GF-D8 (cell line): ENCODE measurements around the gene TMEM135.
"Not testable (repeated sequence)": the region's sequence is repeated elsewhere in the genome, so short reads cannot be mapped to it uniquely, and the experiment has no call there.

Experiments used
- DNase-seq: peaks from one replicate; lab custom pipeline; 2025; lab: John Stamatoyannopoulos, UW

Gene TMEM135

GRCh38 chr11:87037450-87038234, at the start of gene TMEM135:
TMEM135 (plus strand) TSS chr11:87037934; CDS start chr11:87038046, 112 bp downstream.
- DNase-seq = peak; percentile 68

GRCh38 chr11:86988351-86988881, 49.3 kb upstream of the TMEM135 start:
- no peak for DNase-seq

DNA sequence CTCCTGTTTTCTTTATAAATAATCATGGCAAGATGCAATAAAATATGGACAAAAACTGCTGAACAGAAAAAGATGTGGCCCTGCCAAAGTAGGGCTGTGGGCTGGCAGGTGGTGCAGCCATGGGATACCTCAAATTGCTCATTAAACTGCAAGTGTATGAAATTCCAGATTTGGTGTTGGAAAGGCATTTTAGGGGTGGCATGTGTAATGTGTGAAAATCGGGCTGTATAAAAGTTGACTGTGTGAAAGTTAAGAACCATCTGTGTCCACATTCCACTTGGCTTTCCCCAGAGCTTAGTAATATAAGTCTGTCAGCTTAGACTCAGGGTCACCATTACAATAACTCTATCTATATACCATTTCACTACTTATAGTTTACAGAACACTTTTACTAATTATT, 47.7 kb upstream of the TMEM135 start:
- DNase-seq = no peak

- no peak for DNase-seq
Measured at GRCh38 chr11:86990515-86990914, 47.2 kb upstream of the TMEM135 start.

GRCh38 chr11:86991341-86991740, 46.4 kb upstream of the TMEM135 start:
- DNase-seq = no peak

DNA sequence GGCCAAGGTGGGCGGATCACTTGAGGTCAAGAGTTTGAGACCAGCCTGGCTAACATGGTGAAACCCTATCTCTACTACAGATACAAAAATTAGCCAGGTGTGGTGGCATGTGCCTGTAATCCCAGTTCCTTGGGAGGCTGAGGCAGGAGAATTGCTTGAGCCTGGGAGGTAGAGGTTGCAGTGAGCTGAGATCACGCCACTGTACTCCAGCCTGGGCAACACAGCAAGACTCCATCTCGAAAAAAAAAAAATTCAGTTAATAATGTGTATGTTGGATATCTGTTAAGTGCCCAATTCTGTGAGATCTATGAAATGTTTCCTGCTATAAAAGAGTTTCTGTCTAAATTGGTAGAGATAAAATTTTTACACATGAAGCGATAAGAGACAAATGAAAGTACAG, 45.4 kb upstream of the TMEM135 start:
- DNase-seq = not testable (repeated sequence)

DNA sequence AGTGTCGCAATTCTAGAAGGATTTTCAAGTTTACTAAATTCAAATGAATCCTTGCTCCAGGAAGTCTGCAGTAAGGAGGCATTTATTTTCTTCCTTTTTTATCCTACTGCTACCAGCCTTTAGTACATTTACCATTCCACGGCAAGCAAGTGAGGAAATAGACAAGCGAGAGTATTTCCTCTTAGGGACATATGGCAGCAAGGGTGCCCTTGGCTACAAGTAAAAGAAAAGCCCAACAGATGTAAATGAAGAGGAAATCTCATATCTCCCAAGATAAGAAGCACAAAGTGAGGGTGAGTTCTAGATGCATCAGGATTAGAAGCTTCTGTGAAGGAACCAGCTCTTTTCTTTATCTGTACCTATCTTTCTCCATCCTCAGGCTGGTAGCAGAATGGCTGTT, 44.7 kb upstream of the TMEM135 start:
- DNase-seq = no peak

GRCh38 chr11:86996953-86997570, 40.7 kb upstream of the TMEM135 start:
- DNase-seq = no peak

DNA sequence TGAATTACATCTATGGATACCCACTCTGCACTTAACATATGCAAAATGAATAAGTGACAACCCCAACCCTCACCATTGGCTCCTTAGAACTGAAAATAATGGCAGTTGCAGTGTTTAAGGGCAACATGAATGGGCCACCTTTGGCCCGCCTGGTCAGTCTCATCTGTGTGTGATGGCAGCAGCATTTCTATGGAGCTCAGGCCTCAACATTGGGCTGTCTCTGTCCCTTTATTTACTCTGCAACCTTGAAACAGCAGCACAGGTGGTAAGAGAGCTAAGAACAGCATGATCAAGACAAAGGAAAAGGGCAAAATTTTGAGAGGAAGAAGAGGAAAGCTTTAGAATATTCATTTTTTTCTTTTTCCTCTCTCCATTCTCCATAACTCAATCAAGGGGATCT, 38.3 kb upstream of the TMEM135 start:
- DNase-seq = no peak

- DNase-seq = no peak
Measured at GRCh38 chr11:86999859-87000753, 37.6 kb upstream of the TMEM135 start.

GRCh38 chr11:87002918-87003317, 34.8 kb upstream of the TMEM135 start:
- DNase-seq = no peak

DNA sequence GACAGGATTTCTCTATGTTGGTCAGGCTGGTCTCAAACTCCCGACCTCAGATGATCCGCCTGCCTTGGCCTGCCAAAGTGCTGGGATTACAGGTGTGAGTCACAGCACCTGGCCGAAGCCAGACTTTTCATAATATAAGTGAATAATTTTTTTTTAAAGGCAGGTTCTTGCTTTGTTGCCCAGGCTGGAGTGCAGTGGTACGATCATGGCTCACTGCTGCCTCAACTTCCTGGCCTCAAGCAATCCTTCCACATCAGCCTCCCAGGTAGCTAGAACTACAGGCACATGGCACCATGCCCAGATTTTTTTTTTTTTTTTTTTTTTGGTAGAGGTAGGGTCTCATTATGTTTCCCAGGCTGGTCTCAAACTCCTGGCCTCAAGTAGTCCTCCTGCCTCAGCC, 33.5 kb upstream of the TMEM135 start:
- not testable (repeated sequence) for DNase-seq

DNA sequence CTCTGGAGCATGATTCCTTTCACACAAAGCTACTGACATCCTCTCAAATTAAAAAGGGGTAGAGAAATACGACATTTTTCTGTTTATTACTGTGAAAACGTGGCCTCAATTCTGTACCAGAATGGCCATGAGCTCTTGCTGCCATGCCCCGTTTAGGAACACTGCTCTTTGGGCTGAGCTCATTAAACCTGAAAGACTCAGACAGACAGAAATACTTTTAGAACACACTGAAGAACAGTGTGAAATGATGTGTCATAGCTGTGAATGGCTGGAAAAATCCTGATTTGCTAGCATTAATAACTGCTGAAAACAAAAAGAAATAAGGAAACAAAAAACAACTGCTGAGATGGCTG, 32.2 kb upstream of the TMEM135 start:
- no peak for DNase-seq

DNA sequence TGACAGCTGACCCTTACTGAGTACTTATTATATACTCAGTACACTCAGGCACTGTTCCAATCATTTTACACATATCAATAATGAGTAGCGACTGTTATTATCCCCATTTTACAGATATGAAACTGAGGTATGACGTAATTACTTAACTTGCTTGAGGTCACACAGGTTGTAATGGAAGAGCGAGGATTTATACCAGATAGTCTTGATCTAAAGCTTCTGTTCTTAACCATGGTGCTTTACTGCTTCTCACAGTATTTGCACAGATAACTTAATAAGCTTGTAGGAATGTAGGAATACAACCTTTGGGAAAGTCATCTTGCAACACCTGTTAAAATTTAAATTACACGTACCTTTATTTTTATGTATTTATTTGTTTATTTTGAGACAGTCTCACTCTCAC, 31.7 kb upstream of the TMEM135 start:
- DNase-seq = no peak

- DNase-seq = no peak
Measured at GRCh38 chr11:87007963-87008362, 29.8 kb upstream of the TMEM135 start.

- DNase-seq = no peak
Measured at GRCh38 chr11:87012089-87012488, 25.6 kb upstream of the TMEM135 start.

GRCh38 chr11:87012673-87013072, 25.1 kb upstream of the TMEM135 start:
- DNase-seq = no peak

DNA sequence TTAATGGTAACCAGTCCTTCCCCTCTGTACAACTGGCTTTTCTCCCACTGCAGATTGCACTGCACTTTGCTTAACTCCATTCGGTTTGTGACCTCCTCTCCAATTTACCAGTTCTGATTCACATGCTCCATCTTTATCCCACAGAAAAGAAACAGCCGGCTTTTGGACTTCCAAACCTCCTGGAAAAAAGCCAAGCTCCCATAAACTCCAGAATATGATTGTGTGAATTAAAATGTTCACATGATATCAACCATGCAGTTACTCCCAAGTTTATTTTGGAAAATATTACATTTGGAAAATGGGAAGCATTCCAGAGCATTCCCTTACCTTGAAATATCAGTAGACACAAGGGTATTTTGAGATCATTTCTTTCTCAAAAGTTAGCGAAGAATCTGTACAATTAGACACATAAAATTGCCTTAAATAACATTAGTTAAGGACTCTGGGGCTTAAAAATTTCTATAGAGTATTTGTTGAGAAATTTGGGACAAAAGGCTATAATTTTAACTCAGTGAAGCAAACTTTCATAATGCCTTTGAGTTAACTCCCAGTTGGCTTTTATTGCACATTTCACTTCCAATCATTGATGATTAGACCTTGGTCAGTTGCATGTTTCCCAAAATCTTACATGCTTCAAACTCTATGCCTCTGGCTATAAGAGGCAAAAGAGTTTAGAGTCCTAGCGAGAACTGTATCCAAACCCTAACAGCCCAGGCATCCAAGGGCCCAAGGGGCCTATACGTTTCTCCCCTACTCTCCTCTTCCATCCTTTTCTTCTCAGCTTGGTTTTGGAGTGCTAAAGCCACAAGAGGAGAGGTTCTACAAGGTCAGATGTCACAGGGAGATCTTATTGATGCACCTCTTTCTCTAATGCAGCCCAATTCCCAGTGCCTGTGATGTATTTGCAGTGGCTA, 23.6 kb upstream of the TMEM135 start:
- no peak for DNase-seq

DNA sequence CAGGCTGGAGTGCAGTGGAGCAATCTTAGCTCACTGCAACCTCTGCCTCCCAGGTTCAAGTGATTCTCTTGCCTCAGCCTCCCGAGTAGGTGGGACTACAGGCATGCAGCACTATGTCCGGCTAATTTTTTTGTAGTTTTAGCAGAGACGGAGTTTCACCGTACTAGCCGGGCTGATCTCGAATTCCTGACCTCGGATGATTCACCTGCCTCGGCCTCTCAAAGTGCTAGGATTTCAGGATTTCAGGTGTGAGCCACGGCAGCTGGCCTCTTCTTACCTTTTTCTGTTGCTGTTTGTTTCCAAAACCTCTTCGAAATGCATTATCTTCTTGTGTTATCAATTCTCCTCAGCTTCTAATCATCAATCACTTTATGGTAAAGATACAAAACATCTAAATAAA, 22.1 kb upstream of the TMEM135 start:
- DNase-seq = no peak

GRCh38 chr11:87019613-87020271, 18.0 kb upstream of the TMEM135 start:
- no peak for DNase-seq

DNA sequence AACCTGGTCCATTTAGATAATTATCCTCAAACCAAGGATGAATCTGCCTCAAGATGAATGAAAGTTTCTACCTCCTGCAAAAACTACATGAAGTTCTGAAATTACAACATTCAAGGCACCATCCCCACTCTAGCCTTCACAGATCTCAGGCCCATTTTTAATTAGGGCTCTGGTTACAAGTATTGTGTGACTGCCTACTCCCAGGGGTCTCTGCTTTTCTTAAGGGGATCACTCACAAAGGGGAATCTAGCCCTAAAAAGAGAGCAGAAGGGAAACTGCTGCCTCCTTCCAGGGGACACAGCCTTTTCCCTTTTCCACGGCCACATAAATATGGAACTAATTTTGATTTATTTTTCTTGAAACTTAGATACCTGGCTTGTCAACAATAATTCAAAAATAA, 17.4 kb upstream of the TMEM135 start:
- DNase-seq = no peak
